H1 (cell line): ENCODE measurements around the gene PIGS. TPM values are rescaled to one million over a fixed set of nuclear protein-coding genes. Genes with fewer than 3 reads are reported as not detected.

Experiments used
- SAP30 ChIP-seq: fragments of 300-600 bp; sonication (generic); IDR thresholded peaks from 2 replicates; pipeline ENCODE4 v1.7.1; 2012; ENCODE audit warnings: low read length, moderate library complexity, mild to moderate bottlenecking, inconsistent platforms; ENCODE audit not compliant: insufficient read depth, insufficient replicate concordance
- polyA plus RNA-seq, 7 experiments: library from polyadenylated mRNA; depleted of rRNA in 3 of 7; stranded (reverse) in 5 of 7; unstranded in 2 of 7; fragments of >200 nt in 5 of 7; fragments of 200-250 nt in 2 of 7; gene quantifications; 1 replicate in 5 of 7; 2 replicates in 1 of 7; 4 replicates in 1 of 7; pipeline versions ENCODE4 v1.2.1 to v1.2.3, GENCODE V29; 2011 to 2013; ENCODE audit warnings: missing spikeins in 2 of 7, mixed read lengths in 2 of 7
- total RNA-seq: library from RNA; stranded (reverse); fragmentation: NEBNext Ultra II Directional; extraction: Animal tissue kit (Norgen Biotek cat#: 25700); gene quantifications from 2 replicates; pipeline ENCODE4 v1.2.1, GENCODE V29; 2021

Gene PIGS
- total and polyA plus RNA-seq, 2 of the 8 experiments (the other 6 are each of a cell fraction or from before 2014, with no cell fraction given) = 44.3 to 50.6 TPM

DNA sequence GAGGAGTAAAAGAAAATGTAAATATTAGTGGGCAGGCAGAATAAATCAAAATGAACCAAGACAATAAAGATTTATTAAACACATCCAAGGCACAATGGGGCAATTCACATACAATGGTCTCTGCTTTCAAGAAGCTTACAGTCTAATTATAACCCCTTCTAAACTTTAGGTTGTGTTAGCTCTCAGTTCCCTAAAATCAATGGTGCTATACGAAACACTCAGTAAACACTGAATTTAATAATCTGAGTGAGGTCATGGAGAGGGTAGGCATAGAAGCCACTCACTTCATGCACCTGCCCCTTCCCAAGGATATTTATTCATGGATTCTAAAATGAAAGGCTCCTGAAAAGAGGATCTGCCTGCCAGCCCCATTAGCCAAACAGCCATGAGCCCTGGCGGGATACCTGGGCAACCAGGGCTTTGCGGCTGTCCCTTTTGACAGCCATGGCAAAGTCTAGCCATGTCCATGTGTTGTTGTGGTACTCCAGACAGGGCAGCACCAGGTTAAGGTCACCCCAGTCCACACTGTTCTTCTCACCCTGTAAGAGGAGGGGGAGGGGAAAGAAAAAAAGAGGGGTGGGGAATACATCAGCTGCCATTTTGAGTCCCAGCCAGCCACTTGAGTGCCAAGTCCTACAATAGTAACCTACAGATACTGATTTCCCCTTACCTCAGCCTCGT lies 44.1 kb upstream of the PIGS start (continued):
- no peak for TF ChIP-seq SAP30
